Endometrium (tissue), 2 donors: ENCODE data around the gene LIPK.
A peak's percentile ranks its signal among the peaks of the same experiment; 100 is the strongest.
"Not testable (repeated sequence)": the region's sequence is repeated elsewhere in the genome, so short reads cannot be mapped to it uniquely, and the experiment has no call there.

ENCODE experiments used
- FAIRE-seq: peaks from 2 replicates; lab custom pipeline; 2012; peaks lifted over from hg19 to GRCh38; lab: Jason Lieb, UNC
- donor health status: control.
- donor health status: control.

LIPK gene

GRCh38 chr10:88721392-88721791, 15.3 kb downstream of the LIPK start:
- FAIRE-seq, result no peak

- no peak for FAIRE-seq
Measured at GRCh38 chr10:88725798-88726197, 19.7 kb downstream of the LIPK start.

- FAIRE-seq, result no peak
Measured at GRCh38 chr10:88728107-88728763, 22.2 kb downstream of the LIPK start.

- no peak for FAIRE-seq
Measured at GRCh38 chr10:88730864-88731263, 24.8 kb downstream of the LIPK start.

GRCh38 chr10:88731296-88731695, 25.2 kb downstream of the LIPK start:
- FAIRE-seq, result no peak

- no peak for FAIRE-seq
Measured at GRCh38 chr10:88733215-88733614, 27.2 kb downstream of the LIPK start.

- FAIRE-seq, result no peak
Measured at GRCh38 chr10:88735661-88736060, 29.6 kb downstream of the LIPK start.

- not testable (repeated sequence) for FAIRE-seq
Measured at GRCh38 chr10:88741921-88742320, 35.9 kb downstream of the LIPK start.

- no peak for FAIRE-seq
Measured at GRCh38 chr10:88742448-88742847, 36.4 kb downstream of the LIPK start.

- no peak for FAIRE-seq
Measured at GRCh38 chr10:88744002-88744401, 38.0 kb downstream of the LIPK start.

GRCh38 chr10:88745633-88746032, 39.6 kb downstream of the LIPK start:
- no peak for FAIRE-seq

GRCh38 chr10:88754287-88754686, 48.2 kb downstream of the LIPK start:
- FAIRE-seq, result peak; percentile 94

GRCh38 chr10:88755753-88756152, 49.7 kb downstream of the LIPK start:
- FAIRE-seq, result no peak

GRCh38 chr10:88756660-88757059, 50.6 kb downstream of the LIPK start:
- no peak for FAIRE-seq

GRCh38 chr10:88759366-88760101, 53.5 kb downstream of the LIPK start, which contains the start of gene LIPN:
Gene LIPN (plus strand): TSS chr10:88760020. CDS start chr10:88761406, 1,386 bp downstream.
- no peak for FAIRE-seq

GRCh38 chr10:88762906-88763305, 56.9 kb downstream of the LIPK start:
- peak; percentile 95 for FAIRE-seq

- FAIRE-seq, result no peak
Measured at GRCh38 chr10:88763441-88763840, 57.4 kb downstream of the LIPK start.

GRCh38 chr10:88764110-88764509, 58.1 kb downstream of the LIPK start:
- no peak for FAIRE-seq

- no peak for FAIRE-seq
Measured at GRCh38 chr10:88765816-88766215, 59.8 kb downstream of the LIPK start.

GRCh38 chr10:88769384-88769783, 63.3 kb downstream of the LIPK start:
- FAIRE-seq, result no peak

- FAIRE-seq, result no peak
Measured at GRCh38 chr10:88781206-88781605, 75.2 kb downstream of the LIPK start.

- peak; percentile 26 for FAIRE-seq
Measured at GRCh38 chr10:88782222-88782621, 76.2 kb downstream of the LIPK start.

GRCh38 chr10:88783724-88784123, 77.7 kb downstream of the LIPK start:
- FAIRE-seq, result no peak
